Stimulated activated CD8-positive, alpha-beta memory T cell treated with anti-CD3 and anti-CD28 coated beads, Interleukin-4, amount 100 ng/mL, for 24 hours (primary cell): ENCODE data around the gene ZMYND11.
"Not testable (repeated sequence)": the region's sequence is repeated elsewhere in the genome, so short reads cannot be mapped to it uniquely, and the experiment has no call there.

Source experiments
- DNase-seq: peaks from one replicate; pipeline ENCODE4 v3.0.0-alpha.2; 2020; ENCODE audit warnings: low read depth

ZMYND11 gene

DNA sequence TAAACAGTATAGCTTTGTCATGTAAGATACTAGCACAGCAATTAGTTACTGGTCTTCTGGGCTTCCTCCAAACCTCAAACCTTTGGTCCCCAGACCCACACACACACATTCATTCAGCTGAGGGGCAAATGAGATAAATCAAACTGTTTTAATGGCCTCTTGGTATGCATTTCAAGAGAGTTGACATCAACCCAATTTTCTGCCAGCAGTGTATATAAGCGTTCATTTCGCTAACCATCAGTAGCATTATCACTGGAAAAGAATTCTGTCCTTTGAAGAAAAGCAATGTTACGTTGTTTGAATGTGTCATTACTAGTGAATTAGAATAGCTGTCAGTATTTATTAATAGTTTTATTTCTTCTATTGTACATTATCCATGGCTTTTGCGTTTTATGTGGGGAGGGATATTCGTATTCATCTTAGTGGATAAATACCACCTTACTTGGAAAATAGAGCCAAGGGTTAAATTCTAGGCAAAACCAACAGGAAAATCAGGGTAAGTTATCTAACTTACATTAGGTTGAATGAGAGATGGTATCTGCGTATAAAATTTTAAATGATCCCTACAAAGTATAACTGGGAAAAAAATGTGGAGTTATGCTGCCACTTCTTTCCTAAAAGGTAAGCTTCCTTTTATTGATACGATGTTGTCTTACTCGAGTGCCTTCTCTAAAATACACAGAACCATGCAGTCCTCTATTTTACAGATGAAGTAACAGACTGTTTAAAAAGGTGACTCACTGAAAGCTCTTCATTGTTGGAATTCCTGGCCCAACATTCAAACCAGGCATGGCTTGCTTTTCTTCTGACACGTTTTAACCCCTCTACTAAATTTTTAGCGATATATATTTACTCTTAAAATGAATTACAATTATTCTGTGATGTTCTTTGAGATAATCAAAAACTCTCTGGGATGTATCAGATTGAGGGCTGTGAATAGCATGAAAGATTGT is 2.0 kb upstream of the ZMYND11 start:
- no peak for DNase-seq

DNA sequence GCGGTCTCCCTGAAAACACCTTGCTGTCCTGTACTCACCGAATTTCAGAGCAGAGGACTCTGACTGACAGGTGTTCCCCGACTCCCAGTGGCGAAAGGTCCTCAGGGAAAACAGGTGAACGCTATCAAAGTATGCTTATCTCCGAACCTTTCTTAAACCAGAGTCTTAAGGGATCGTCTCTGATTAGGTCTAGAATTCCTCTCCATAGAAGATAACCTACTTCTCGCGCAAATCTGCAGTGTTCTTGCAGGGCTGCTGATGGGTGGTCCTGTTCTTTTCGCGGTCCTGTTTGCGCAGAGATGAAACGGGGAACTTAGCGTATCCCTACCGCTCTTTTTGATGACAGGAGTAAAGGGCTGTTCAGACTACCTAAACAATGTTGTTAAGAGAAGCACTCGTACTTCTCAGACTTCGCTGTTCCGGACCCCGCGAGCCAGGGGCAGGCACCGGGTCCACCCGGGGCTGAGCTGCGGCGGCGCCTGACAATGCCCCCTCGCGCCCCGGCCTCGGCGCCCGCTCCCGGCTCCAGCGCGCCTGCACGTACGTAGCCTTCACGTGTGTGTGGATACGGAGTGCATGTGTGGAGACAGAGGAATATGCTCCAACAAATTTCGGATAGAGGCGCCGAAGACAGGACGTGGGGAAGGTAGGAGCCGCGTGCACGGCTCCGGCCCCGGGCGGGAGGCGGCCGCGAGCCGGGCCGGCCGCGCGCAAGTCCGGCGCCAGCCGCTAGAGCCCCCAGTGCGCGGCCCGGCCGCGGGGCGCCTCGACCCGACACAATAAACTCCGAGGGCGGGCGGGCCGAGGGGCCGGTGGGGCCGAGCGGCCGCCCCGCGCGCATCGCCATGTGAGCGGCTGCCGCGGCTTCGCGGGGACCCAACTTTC is 766 bp upstream of the ZMYND11 start:
- peak; percentile 23 for DNase-seq

DNA sequence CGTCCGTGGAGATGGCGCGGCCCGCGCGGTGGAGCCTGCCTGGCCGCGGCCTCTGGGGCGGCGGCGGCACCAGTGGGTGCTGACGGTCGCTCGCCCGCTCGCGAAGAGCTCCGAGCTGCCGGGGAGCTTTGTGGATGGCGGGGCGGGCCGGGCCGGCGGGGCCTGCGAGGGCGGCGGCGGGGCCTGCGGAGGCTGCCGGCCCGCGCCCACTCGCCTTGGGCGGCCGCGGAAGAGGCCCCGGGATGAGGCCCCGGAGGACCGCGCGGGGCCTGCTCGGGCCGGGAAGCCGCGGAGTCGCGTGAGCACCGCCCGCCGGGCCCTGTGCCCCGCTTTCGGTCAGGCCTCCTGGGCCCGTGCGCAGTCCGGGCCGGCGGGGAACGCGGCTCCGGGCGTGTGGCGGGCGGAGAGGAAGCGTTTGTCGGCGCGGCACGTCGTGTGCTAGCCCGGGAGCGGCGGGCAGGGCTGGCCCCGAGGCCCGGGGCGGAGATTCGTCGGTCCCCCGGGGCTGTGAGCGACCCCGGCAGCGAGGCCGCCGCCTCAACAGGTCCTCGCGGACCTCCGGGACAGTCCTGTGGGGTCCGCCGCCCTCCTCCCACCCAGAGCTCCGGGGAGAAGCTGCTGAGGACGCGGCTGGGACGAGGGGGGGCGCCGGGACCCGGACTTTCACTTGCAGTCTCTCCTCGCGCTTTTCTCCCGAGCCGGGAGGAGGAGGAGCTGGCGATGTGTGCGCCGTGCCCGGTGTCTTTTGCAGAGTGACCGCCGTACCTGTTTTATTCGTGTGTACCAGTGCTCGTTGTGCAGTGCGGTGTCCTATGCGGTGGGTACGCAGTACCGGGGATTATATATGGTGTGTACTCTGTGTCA is 578 bp downstream of the ZMYND11 start:
- peak; percentile 50 for DNase-seq

DNA sequence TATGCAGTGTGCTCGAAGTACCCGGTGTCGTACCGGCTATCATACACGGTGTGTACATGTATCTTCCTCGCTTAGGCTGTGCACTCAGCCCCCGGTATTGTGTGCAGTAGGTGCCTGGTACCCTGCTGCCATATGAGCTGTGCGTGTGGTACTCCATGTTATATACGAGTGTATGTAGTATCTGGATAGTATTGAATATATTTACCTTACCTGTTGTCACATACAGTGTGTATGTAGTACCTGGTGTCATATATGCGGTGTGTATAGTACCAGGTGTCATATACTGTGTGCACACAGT is 1.2 kb downstream of the ZMYND11 start:
- no peak for DNase-seq

DNA sequence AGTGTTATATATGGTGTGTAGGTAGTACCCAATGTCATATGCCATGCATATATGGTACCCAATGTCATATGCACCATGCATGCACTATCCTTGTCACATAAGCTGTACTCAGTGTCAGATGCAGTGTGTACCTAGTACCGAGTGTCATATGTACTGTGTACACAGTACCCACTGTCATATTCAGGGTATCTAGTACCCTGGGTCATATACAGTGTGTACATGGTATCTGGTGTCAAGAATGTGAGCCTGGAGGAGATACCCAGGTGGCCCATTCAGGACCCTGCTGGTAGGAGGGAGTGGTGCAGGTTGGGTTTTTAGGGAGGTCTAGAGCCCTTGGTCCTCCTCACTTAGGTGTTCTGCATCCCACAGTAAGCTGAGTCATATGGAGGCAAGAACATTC is 1.8 kb downstream of the ZMYND11 start:
- DNase-seq: no peak

DNA sequence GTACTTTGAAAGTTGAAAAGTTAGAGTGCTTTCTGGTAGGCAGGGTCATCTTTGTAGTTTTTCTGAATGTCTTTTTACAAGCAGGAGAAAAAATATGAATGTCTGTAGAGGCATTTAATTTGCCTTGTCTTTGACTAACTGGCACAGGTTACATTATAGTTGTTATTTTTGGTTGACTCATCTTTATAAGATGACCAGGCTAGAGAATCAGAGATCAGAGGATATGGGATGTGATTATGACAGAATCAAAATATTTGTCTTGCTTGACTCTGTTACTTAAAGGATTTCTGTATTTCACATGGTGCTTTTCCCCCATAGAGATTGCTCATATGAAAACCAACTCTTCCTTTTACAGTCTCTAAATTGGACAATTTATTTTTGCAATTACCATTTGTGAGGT is 2.4 kb downstream of the ZMYND11 start:
- no peak for DNase-seq

DNA sequence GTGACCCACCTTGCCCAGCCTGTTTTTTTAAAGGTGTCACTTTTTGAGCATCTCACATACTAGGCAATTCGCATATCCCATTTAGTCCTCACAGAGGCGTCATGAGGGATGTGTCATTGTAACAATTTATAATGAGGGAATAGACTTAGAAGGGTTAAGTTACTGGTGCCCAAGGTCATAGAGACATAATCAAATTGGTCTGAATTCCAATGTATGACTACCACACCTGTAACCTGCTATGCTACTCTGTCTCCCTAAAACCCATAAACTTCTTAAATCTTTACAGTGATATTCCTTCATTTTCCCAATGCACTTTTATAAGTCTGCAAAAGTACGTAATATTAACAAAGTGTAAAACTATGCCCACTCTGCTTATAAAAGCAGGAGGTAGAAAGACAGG is 7.1 kb downstream of the ZMYND11 start:
- no peak for DNase-seq

DNA sequence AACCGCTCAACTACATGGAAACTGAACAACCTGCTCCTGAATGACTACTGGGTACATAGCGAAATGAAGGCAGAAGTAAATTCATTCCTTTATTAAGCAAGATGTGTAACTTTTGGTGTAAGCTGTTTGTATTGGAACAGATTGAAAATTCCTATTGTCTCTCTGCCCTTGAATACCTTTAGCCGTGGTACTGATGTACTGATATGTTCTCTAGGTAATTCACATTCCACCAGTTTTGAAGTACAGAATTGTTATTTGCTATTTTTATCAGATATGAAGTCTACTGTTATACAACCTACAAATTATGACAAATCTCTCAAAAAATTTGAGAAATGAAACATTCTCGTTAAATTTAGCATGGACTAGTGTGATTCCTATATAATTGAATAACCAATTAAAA is 17.7 kb downstream of the ZMYND11 start:
- no peak for DNase-seq

DNA sequence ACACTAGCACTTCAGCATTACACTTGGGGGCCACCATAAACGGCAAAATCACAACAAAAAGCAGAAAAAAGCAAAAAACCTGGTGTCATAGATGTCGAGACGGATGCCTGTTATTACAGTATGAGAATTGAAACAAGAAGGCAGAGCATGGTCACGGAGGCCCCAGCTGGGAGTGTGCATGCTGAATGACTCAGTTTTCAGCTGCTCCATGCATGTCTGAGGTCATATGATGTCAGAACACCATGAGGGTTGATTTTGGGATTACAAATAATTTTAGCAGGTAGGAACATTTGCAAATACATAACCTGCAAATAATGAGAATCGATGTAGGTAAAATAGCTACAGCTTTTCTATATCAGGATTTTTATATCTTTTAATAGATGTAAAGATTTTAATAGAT is 19.1 kb downstream of the ZMYND11 start:
- no peak for DNase-seq

DNA sequence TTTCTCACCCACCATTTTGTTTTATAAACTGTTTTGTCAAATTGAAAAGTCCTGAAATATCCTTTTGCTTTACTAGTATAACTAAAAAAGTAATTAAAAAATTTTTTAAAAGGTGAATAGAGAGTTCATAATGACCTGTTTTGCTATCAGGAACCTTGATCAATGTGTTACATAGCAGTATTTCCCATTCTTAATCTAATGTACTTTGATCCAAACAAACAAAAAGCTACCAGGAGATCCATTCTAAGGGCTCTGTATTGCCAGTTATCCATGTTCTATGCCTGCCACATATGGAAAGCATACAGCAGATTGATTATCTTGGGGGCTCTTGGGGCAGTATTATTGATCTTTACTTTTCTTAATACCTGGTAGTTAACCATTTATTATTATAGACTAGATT is 32.1 kb downstream of the ZMYND11 start:
- no peak for DNase-seq

DNA sequence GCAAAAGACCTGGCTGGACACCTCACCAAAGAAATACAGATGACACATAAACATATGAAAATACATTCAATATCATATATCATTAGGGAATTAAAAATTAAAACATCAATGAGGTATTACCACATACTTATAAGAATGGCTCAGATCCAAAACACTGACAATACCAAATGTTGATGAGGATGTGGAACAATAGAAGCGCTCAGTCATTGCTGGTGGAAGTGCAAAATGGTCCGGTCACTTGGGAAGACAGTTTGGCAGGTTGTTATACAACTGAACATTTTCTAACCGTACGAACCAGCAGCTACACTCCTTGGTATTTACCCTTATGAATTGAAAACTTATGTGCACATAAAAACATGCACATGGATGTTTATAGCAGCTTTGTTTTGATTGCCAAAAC is 38.5 kb downstream of the ZMYND11 start:
- DNase-seq: no peak

DNA sequence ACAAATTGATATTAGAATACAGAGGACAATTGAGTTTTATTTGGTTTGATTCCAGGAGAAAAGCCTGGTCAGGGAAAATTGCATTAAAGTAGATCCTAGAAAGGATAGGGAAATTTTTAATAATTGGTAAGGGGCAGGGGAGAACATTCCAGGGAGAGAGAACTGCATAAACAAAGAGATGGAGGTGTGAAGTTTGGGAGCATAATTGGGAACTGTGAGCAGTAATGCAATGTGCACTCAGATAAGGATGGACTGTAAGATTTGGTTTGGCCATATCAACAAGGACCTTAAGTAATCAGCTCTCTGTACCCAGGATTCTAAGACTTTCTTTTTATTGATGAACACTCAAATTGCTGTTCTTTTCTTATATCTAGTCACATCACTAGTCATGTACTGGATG is 41.4 kb downstream of the ZMYND11 start:
- DNase-seq: no peak

DNA sequence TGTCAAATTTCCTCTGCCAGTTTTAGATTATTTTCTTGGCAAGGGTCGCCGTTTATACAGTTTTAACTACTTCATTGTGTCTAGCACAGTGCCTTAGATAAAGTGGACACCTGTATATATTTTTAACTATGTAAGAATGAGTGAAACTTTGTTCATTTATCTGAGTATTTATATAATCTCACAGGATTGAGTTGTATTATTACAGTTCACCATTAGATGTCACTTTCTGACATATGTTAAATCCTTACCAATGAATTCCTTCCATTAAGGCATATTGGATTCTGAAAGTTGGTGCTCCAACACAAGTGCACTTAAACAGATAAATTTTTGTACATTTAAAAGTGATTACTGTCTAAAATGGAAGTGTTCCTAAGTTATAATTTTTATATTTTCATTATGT is 43.0 kb downstream of the ZMYND11 start:
- no peak for DNase-seq

DNA sequence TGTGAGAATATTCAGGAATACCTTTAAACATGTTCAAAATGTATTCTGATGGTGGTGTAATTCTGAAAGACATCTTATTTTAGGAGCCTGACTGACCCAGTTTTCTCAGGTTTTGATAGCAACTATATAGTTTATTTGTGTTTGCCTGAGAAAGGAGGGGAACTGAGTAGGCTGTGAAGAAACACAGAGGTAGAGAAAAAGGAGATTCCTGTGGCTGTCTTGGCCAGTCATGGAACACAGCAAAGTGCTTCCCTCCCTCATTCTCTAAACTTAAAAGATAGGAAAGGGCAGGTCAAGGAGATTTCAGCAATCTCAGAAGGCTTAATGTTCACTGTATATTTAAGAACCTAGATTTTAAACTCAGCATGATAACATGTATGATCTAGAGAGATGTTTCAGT is 43.5 kb downstream of the ZMYND11 start:
- DNase-seq: no peak

DNA sequence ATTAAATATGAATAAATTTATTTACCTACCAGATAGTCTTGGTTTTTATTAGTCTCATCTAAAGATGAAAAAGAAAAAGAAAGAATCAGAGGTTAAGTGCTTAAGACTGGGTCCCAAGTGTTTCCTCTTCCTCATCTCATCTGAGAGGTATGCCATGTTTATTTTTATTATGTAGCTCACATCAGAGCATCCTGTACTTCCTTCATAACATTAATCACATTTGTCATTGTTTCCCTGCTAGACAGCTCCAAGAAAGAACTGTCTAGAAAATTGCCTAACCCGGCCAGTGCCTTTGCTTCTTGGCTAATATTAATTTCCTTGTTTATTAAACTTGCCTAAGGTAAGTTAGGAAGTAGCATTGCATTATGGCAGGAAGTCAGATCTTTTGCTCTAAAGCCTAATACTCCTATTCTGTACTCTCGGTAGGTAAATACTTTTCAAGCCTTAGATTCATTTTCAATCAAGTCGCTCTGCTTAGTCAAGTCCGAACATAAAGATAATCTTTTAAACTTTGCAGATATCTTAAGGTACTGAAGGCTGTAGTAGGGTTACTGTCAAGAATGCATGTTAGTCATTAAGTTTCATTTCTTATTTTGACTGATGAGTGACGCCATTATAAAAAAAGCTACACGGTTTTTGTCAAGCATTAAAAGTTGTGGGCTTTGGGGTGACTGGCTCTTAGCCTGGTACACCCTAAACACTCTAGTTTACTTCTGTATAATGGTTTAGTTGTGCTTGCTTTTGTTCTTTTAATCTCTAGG is 47.4 kb downstream of the ZMYND11 start:
- DNase-seq: no peak

DNA sequence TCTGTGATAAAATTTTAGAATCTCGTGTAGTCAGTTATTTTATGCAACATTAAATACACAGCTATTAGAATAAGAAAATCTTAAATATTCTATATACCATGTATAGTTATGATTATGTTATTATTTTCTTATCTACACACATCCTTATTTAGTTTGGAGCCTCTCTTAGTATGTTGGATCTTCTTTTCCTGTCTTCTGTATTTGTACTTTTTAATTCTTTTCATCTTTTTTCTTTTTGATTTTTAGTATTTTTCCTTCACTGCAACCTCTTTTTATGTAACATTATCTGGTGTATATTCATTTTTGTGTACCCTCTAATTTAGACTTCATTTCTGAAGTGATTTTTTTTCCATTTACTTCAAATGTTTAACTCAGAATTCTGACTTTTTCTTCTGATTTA is 48.9 kb downstream of the ZMYND11 start:
- DNase-seq: no peak

DNA sequence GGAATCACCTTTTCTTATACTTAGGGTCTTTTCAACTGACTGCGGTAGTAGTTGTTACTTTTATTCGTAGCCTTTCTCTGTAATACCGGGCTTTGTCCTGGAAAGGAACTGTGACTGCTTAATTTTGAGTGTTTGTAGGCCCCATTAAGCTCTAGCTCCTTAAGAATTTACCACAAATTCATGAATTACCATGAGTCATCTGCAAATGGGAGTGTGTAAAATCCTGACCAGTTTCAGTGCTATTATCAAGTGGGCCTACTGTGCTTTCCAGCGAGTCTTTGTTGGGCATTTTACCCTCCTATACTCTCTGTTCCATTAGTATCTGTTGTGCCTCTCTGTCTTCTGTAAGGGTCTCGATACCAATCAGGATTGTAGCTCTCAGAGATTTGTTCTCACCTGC is 49.7 kb downstream of the ZMYND11 start:
- no peak for DNase-seq

DNA sequence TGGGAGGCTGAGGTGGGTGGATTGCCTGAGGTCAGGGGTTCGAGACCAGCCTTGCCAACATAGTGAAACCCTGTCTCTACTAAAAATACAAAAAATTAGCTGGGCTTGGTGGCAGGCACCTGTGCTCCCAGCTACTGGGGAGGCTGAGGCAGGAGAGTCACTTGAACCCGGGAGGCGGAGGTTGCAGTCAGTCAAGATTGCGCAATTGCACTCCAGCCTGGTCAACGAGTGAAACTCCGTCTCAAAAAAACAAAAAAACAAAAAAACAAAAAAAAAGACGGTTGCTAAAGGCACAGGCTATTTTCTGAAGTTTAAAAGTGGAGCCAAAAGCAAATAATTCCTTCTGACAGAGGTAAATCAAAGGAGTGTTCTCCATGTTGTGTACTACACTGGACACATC is 50.3 kb downstream of the ZMYND11 start:
- DNase-seq: not testable (repeated sequence)

DNA sequence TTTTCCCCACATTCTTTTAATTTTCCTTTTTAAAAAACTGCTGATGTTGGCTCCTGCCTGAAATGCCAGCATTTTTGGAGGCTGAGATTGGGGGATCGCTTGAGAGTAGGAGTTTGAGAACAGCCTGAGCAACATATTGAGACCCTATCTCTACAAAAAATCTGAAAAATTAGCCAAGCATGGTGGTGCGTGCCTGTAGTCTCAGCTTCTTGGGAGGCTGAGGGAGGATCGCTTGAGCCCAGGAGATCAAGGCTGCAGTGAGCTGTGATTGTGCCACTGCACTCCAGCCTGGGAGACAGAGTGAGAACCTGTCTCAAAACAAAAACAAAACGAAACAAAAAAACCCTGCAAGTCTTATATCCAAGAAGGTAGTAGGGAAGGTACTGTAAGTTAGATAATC is 51.7 kb downstream of the ZMYND11 start:
- DNase-seq: no peak

DNA sequence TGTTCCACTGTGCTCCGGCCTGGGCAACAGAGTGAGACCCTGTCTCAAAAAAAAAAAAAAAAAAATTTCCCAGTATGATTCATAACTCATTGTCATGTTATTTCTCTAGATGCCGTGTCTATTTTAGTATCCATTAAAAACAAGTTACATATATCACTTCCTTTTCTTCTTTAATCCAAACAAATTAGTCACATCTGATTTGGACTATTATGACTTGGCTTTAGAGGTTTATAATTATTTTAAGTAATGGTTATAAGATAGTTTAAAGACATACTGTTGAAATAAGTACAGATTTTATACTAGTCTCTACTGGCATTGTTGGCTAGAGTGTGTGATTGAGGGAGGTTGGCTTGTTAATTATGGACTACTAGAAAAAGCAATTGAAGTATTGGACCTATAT is 53.3 kb downstream of the ZMYND11 start:
- DNase-seq: no peak

DNA sequence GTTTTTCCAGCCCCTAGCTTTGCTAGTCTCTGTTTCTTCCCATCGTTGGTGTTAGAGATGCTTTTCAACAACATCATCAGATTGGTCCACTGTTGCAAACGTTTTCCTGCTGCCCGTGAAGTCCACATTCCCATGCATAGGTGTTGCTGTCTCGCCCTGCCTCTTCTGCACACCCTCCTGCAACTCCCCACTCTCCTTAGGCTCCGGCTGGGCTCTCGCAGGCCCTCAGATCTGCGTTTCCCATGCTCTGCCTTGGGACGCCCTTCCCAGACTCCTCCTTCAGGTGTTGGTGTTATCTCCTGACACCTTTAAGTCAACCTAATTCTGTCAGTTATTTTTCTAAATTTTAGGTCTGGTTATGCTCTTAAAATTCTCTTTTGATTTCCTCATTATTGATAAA is 55.0 kb downstream of the ZMYND11 start:
- no peak for DNase-seq
